Lung microvascular endothelial cell (primary cell): ENCODE measurements around the gene TMEM272. TPM values are rescaled to one million over a fixed set of nuclear protein-coding genes. Genes with fewer than 3 reads are reported as not detected.

Experiments used
- DNase-seq, 2 donors: peaks; one replicate each; pipeline versions ENCODE4 v3.0.0 to v3.0.0-alpha.2; 2010; ENCODE audit warnings: low read depth in 2 of 2
- total RNA-seq: library from RNA; depleted of rRNA; stranded (reverse); fragments of >200 nt; gene quantifications from 2 replicates; pipeline ENCODE4 v1.2.1, GENCODE V29; 2014

The TMEM272 gene
- total RNA-seq, 1 donor from 2014 or later = not detected

DNA sequence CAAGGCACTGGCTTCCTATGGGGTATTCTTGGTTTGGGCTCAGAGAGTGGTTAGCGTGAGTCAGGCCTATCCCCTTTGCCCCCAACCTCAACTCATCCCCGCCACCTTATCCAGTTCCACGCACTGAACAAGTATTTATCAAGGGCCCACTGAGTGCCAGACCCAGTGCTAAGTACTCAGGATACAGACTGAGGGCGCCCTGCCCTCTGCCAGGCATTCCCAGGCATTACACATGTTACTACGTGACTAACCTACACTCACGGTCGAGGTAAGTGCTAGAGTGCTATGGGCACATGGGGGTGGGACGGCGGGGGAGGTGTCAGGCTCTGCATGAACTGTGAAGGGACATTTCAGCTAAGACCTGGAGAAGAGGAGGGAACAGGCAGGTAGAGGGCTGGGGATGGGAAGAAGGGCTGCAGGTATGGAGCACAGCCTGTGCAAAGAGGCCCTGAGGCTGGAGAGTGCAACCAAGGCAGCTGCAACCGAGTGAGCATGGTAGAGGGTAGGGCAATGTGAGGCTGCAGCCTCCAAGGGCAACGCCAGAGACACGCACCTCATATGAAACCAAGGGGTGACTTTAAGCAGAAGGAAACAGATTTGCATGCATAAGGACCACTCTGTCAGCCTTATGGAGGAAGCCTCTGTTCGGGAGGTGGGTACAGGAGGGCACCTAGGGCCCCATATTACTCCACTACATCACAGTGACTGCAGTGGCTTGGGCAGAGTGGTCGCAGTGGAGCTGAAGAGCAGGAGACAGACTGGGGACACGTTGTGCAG, 63.5 kb downstream of the TMEM272 start:
- peak; percentile 36 to 70 for DNase-seq

DNA sequence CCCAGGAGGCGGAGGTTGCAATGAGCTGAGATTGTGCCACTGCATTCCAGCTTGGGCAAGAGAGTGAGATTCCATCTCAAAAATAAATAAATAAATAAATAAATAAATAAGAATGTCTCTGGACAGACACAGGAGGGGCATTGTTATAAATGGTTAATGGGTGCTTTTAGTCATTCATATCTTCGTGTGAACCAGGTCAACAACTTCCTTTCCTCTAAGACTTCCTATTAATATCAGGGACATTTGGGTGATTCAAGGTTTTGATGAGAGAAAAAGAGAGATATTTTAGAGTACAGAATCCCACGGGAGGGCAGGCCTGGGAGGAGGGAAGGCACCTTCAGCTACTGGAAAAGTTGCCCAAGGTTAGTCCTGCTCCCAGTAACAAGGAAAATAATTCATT, 64.9 kb downstream of the TMEM272 start:
- DNase-seq = no peak

DNA sequence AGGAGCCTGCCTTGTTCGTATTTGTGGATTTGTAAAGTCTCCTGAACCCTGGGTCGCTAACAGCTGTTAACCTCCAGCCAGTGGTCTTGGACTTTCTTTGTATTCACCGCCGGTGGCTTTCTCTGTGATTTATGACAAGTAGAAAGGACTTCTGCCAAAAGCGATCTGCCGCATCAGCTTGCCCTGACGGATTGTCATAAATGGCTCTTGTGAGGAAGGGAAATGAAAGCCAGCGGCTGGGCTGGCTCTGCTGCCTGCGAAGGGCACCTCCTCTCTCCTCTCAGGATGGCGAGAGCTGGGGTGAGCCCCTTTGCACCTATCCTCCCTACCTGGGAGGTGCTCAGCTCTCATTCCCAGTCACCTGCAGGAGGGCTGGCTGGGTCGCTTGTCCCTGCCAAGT, 66.6 kb downstream of the TMEM272 start:
- no peak for DNase-seq

DNA sequence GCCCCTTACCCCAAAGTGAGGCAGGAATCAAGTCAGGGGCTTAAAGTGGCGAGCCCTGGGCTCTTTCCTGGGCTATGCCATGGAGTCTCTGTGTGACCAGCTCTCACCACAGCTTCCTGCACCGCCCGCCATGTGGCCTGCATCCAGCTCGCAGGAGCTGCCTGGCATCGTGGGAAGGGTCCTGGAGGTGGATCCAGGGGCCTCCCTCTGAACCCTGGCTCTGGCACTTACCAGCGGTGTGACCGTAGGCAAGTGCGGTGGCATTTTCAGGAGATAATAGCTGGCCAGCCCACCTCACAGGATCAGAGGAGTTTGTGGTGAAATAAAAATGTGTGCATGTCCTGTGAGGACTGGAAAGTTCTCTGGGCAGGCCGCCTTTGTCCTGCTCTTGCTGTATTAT, 67.1 kb downstream of the TMEM272 start:
- no peak for DNase-seq

DNA sequence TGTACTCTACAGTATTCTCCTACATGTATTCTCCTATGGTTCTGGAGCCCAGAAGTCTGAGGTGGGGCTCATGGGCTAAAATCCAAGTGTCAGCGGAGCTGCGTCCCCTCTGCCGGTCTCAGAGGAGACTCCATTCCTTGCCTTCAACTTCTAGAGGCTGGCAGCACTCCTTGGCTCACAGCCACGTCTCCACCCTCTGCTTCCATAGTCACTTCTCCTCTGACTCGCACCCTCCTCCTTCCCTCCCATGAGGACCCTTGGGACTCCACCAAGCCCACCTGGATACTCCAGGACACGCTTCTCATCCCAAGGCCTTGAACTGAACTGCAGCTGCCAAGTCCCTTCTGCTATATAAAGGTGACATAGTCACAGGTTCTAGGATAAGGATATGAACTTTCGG, 68.8 kb downstream of the TMEM272 start:
- no peak for DNase-seq

DNA sequence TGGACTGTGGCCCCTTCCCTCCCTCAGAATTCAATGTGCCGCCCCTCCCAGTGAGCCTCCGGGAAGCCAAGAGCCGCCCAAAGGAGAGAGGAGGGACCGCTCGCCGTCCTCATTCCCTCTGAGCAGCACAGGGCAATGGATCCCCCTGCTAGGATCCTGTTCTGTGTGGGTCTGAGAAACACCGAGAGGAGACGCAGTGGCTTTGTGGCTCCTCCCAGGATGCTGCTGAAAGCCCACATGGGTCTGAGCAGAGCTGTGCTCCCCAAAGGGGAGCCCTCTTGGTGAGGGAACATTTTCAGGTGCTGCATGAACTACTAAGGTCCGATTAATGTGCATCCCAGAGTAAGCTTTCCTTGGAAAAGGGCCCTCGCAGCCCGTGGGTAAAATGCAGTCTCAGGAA, 71.5 kb downstream of the TMEM272 start:
- no peak for DNase-seq

DNA sequence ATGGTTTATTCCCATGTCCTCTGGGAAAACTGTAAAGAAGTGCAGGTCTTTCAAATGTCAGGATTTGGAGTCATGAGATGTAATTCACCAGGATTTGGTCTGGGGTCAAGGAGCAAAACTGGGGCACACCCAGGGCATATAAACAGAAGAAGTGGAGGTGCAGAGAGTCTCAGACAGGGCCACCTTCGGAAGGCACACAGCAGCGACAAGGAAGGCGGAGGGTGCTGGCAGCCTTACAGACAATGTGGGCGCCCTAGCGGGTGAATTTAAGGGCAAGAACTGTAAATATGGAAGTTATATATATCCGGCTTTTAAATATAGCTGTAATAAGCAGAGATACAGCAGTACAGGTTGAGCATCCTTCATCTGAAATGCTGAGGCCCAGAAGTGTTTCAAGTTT, 72.2 kb downstream of the TMEM272 start:
- DNase-seq = no peak

DNA sequence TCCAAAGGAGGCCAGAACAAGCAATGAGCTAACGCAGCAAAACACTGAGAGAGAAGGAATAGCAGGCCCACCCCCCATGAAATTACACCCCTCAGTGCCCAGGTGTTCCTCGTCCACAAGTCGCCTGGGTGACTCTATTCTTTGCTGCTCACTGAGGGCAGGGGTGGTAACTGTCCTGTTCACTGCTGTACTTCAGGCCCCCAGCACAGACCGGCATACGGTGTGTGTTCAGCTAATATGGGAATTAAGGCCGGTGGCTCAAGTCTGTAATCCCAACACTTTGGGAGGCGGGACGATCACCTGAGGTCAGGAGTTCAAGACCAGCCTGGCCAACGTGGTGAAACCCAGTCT, 72.9 kb downstream of the TMEM272 start:
- no peak for DNase-seq

DNA sequence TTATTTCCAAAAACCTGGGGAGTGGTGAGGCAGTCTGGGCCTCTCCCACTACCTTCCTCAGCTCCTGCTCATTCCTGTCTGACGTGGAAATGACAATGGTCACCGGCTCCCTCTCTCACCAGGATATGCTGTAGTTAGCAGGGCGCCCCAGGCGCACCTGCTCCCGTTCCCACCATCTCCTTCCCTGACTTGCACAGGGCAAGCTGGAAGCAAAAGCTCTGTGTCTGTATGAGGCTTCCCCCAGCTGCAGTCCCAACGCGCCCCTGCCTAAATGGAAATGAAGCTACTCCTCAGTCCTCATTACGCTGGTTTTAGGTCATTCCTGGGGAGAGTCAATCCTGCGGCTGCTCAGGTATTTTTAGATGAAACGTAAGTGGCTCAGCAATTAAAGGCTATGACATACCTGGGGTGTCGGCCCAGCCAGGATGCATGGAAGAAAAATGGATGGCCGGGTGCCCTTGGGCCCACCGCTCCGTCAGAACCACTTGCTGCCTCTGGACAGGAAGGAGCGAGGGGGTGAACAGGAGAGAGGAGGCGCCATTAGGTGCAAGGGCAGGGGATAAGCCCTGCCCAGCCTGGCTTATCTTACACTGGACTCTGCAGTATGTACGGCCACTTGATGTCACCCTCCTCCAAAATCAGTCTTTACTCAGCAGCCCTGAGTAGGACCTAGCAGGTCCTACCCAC, 73.4 kb downstream of the TMEM272 start:
- no peak for DNase-seq

DNA sequence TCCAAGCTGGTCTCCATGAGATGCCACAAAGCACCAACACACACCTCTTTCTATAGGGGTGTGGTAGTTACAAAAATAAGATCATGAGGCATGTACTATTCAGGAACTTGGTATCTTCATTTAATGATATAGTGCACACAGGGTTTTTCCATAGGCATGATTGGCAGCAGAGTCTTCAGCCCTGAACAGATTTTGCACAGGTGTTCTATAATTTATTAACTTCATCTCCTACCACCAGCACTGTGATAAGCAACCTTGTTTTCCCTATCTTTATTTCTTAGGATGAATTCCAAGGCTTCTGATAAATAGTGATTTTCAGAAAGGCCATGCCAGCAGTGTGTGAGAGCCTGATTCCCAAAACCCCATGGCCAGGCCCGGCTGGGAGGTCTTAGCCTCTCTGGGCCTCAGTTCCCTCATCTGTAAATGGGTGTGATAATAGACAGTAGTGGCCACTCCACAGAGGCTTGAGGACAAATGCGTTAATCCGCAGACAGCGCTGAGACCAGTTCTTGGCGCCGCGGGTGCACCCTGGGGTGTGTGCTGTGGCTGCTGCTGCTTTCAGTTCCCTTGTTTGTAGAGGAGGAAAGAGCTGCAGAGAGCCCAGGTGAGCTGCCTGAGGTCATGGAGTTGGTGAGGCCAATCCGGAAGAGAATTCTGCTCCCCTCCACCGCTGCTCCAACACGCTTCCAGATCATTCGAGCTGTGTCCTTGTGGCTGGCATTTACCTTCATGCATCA, 74.1 kb downstream of the TMEM272 start:
- DNase-seq = no peak

DNA sequence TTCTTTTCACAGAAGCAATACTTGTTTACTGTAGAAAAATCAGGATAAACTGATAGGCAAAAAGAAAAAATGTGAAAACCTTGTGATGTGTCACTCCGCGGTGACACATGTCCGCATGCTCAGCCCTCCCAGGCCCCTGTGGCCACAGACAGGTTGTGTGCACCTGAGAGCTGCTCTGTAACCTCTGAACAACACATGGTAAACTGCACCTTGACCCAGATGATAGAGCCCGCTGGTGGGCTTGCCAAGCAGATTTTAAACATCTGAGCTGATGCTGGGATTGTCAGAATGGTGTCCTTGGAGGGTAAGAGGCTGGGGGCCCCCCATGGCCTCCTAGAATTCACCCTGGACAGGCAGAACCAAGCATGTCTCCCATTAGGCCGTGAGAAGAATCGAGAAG, 74.8 kb downstream of the TMEM272 start:
- DNase-seq = no peak

DNA sequence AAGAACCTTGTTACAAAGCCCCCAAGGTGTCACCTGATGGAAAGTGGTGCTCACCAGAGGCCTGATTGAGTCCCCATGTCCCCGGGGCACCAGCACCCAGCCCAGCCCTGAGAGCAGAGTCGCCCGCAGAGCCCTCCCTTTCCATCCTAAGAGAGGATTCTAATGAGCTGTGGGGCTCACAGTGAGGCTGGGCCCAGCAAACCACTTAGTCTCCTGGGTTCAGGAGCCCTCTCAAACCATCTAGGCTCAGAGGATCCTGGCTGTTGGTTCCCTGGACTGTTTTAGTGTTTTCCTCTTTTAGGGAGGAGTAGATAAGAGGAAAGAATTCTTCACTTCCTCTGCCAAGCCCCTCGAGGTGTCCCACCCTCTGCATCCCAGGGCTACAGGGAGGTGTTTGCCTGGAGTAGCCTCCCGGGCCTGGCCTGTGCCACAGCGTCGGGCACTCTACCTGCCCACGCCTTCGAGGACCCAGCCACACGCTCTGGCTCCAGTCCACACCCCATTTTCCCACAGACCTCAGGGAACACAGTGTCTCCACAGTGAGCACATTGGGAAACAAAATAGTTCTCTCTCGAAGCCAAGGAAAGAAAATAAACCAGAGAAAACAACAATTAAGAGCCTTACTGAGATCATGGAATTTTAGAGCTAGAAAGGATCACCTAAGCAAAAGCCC, 75.4 kb downstream of the TMEM272 start:
- DNase-seq = no peak

DNA sequence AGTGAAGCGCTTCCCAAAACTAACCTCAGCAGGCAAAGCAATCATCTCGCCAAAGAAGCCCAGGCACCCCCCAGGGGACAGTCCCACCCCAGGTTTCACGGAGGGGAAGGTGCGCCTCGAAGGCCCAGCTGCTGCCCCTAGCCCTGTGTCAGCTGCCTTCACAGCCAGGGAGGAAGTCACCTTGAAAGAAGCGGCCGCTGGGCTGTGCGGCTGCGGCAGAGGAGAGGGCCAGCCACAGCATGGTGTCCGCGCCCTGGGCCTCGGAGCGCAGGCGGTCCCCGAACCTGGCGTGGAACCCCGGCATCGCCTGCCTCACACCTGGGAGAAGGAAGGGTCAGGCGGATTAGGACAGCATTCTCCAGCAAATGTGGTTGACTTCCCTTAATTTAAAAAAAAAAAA, 76.0 kb downstream of the TMEM272 start:
- no peak for DNase-seq

DNA sequence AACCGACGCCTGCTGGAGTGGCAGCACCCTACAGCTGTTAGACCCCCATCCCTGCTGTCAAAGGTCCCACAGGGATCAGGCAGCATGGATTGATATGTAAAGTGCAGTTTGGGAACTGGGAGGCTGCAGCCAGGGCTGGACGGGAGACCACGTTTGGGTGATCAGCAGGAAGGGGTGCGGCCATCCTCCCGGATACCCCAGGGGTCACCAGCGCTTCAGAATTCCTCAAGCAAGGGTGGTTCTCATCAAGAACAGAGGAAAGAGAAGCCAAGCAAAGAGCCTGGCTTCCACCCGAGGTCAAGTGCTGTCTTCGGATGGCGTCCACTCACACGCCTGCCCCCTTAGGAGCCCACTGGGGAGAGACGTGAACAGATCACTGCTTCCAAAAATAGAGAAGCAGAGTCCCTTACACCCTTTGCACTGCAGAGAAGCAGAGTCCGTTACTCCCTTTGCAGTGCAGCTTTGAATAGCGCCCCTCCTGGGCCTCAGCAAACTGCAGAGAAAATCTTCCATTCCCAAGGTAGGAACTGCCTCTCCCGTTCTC, 76.5 kb downstream of the TMEM272 start:
- DNase-seq = no peak

DNA sequence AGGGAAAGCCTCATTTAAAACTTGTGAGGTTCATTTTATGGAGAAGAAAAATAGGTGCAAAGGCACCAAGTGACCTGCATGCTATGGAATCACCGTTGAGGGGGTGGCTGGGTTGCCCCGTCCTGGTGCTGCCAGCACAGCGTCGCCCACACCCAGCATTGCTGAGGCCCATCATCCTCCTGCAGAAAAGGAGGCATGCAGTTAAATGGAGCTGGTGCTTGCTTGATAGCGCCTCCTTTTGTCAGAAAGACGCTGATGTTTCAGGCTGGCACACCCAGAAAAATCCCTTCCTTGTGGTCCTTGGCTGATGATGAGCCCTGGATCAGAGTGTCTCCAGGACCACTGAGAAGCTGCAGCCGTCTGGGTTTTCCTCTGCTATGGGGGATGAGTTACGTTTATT, 77.9 kb downstream of the TMEM272 start:
- no peak for DNase-seq

DNA sequence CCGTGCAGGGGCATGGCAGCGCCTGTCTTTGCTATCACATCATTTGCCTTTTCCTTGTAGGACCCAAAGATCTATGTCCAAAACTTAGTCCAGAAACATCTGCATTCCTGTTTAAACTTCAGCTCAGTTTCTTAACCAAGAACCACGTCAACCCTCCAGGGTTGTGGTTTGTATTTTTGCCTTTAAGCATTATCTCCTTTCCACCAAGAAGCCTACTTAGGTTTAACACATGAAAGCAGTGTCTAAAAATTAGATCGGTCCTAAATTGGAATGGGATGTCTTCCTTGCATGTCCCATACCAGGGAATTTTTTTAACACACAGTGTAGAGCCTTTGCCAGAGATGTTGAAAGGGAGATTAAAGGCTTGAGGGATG, 79.8 kb downstream of the TMEM272 start:
- no peak for DNase-seq

DNA sequence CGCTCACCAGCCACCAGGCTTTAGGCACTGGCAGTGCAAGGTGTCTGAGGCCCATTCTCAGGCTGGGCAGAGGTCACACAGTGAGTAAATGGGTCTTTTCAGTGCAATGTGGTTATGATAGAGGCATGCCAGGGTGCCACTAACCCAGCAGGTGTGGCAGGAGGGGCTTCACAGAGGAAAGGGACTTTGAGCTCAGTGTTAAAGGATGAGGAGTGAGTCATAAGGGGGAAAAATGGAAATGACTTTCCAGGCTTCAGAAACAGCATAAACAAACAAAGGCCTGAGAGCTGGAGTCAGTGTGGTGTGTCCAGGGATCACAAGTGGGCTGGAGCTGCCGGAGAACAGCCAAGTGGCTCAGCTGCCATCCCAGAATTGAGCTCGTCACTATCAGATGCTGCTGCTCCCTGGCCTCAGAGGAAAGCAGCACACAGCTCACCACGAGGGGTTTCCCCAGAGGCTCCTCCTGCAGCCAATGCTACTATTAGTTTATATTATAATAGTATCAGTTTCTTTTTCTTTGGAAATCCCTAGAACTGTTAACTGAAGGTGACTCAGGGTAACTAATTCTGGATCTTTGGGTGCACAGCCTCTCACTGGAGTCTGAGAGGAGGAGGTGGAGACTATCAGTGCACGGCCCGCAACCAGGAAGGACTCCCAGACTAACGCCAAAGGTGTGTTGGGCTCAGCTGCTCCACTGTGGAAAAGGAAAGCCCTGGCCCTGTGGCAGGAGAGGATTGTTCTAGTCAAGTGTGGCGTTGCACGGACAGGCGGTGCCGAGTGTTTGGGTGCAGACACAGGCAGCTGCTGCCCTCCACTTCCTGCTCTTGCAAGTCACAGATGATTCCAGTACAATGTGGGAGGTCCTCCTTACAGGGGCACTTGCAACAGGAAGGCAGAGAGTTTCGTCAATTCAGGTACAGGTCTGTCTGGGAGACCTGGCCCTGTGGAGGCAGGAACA, 80.5 kb downstream of the TMEM272 start:
- peak; percentile 53 to 91 for DNase-seq

DNA sequence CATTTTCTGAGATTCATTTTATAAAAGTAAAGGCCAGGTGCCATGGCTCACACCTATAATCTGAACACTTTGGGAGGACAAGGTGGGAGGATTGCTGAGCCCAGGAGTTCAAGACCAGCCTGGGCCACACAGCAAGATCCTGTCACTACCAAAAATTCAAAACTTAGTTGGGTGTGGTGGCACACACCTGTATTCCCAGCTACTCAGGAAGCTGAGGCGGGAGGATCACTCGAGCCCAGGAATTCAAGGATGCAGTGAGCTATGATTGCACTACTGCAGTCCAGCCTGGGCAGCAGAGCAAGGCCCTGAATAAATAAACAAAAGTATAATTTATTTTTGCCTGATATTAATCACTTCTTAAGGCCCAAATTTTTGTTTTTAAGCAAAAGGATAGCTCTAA, 81.5 kb downstream of the TMEM272 start:
- no peak for DNase-seq
